HepG2 (cell line): ENCODE measurements around the gene CCDC3. TPM values are rescaled to one million over a fixed set of nuclear protein-coding genes. Genes with fewer than 3 reads are reported as not detected.

Source experiments
- ARID4A ChIP-seq: sonication (generic); formaldehyde crosslinking; IDR thresholded peaks from 2 replicates; pipeline ENCODE4 v1.5.0; 2020; ENCODE audit warnings: mild to moderate bottlenecking, missing genetic modification reagents, borderline replicate concordance
- THAP9 ChIP-seq: sonication (generic); formaldehyde crosslinking; IDR thresholded peaks from 2 replicates; pipeline ENCODE4; 2020; ENCODE audit warnings: missing genetic modification reagents, mild to moderate bottlenecking, borderline replicate concordance
- WIZ ChIP-seq: sonication (generic); formaldehyde crosslinking; IDR thresholded peaks from 2 replicates; pipeline ENCODE4 v1.5.1; 2020; ENCODE audit warnings: mild to moderate bottlenecking, missing genetic modification reagents
- ZC3H4 ChIP-seq: sonication (generic); formaldehyde crosslinking; IDR thresholded peaks from 2 replicates; pipeline ENCODE4 v1.4.0; 2020; ENCODE audit warnings: missing genetic modification reagents, borderline replicate concordance
- polyA plus RNA-seq, 8 experiments: library from polyadenylated mRNA; depleted of rRNA in 3 of 8; stranded (reverse) in 7 of 8; unstranded in 1 of 8; fragments of >200 nt; fragmentation: Illumina TruSeq in 4 of 8; extraction: Trizol in 4 of 8; gene quantifications; 2 replicates each; pipeline versions ENCODE4 v1.2.1 to v1.2.3, GENCODE V29; 2011 to 2016; ENCODE audit warnings: low read depth in 4 of 8, missing spikeins in 1 of 8, mixed read lengths in 1 of 8; ENCODE audit not compliant: insufficient read depth in 1 of 8
- total RNA-seq, 5 experiments: library from RNA; depleted of rRNA; stranded (reverse); fragments of >200 nt; fragmentation: Illumina TruSeq; extraction: Trizol; gene quantifications; 2 replicates each; pipeline ENCODE4 v1.2.3, GENCODE V29; 2016; ENCODE audit warnings: low read depth in 1 of 5
- TF ChIP-seq, protein P1 (sequence below): sonication (generic); formaldehyde crosslinking; IDR thresholded peaks from 2 replicates; pipeline ENCODE4 v1.4.0; 2020; ENCODE audit warnings: missing genetic modification reagents, borderline replicate concordance
- TF ChIP-seq, protein P2 (sequence below): sonication (generic); formaldehyde crosslinking; IDR thresholded peaks from 2 replicates; pipeline ENCODE4 v1.8.1; 2023; ENCODE audit warnings: mild to moderate bottlenecking, inconsistent platforms, moderate library complexity, missing genetic modification reagents, borderline replicate concordance

CCDC3 gene
- total and polyA plus RNA-seq, 2 of the 13 experiments (the other 11 are each of a cell fraction or from before 2014, with no cell fraction given) = not detected

- TF ChIP-seq, protein P1, sequence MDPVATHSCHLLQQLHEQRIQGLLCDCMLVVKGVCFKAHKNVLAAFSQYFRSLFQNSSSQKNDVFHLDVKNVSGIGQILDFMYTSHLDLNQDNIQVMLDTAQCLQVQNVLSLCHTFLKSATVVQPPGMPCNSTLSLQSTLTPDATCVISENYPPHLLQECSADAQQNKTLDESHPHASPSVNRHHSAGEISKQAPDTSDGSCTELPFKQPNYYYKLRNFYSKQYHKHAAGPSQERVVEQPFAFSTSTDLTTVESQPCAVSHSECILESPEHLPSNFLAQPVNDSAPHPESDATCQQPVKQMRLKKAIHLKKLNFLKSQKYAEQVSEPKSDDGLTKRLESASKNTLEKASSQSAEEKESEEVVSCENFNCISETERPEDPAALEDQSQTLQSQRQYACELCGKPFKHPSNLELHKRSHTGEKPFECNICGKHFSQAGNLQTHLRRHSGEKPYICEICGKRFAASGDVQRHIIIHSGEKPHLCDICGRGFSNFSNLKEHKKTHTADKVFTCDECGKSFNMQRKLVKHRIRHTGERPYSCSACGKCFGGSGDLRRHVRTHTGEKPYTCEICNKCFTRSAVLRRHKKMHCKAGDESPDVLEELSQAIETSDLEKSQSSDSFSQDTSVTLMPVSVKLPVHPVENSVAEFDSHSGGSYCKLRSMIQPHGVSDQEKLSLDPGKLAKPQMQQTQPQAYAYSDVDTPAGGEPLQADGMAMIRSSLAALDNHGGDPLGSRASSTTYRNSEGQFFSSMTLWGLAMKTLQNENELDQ (CRISPR knock-in tag) = no peak
- no peak for TF ChIP-seq WIZ (CRISPR knock-in tag)
- no peak for TF ChIP-seq THAP9 (CRISPR knock-in tag)
- TF ChIP-seq ZC3H4 = no peak
- TF ChIP-seq ARID4A (CRISPR knock-in tag) = no peak
- TF ChIP-seq, protein P2, sequence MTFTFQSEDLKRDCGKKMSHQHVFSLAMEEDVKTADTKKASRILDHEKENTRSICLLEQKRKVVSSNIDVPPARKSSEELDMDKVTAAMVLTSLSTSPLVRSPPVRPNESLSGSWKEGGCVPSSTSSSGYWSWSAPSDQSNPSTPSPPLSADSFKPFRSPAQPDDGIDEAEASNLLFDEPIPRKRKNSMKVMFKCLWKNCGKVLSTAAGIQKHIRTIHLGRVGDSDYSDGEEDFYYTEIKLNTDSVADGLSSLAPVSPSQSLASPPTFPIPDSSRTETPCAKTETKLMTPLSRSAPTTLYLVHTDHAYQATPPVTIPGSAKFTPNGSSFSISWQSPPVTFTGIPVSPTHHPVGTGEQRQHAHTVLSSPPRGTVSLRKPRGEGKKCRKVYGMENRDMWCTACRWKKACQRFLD = no peak
- TF ChIP-seq, all 625 proteins: peak for 0
Observed at GRCh38 chr10:12980713-12981306, 20.7 kb downstream of the CCDC3 start (continued).
